HEK293 (cell line): Measurements from ENCODE around the gene REEP2.

Experiments used
- CTCF ChIA-PET: fragments of 350-600 bp; formaldehyde crosslinking; extraction: SDS; loops from one replicate; lab custom pipeline; 2021; ENCODE audit warnings: antibody characterized with exemption; lab: Yijun Ruan, JAX
- POLR2A ChIA-PET: fragments of 300-600 bp; formaldehyde crosslinking; extraction: SDS; loops from one replicate; lab custom pipeline; 2020; ENCODE audit warnings: antibody characterized with exemption, inconsistent platforms; lab: Yijun Ruan, JAX
- H3K27ac ChIP-seq: fragments of 200-500 bp; sonication (Bioruptor generic); 2 replicates; pipeline ENCODE4 v1.5.1; 2014; ENCODE audit warnings: low read depth, low read length, control low read depth, inconsistent platforms; ENCODE audit errors: extremely low read depth
- H3K36me3 ChIP-seq, 2 experiments: fragments of 200-500 bp in 1 of 2; sonication (Bioruptor generic) in 1 of 2; 1 replicate in 1 of 2; 2 replicates in 1 of 2; pipeline ENCODE4 v1.5.1; 2014 to 2017; ENCODE audit warnings: inconsistent platforms in 2 of 2, low read length in 2 of 2; ENCODE audit not compliant: control insufficient read depth in 2 of 2, insufficient read depth in 1 of 2
- H3K4me1 ChIP-seq: fragments of 200-500 bp; sonication (Bioruptor generic); 2 replicates; pipeline ENCODE4 v1.5.1; 2014; ENCODE audit warnings: mild to moderate bottlenecking, low read length, inconsistent platforms; ENCODE audit not compliant: control insufficient read depth, insufficient read depth
- H3K4me3 ChIP-seq: 2 replicates; pipeline ENCODE4 v1.5.1; 2011; ENCODE audit warnings: low read depth, mild to moderate bottlenecking, control low read depth, low read length, moderate library complexity
- H3K9me3 ChIP-seq: fragments of 200-500 bp; sonication (Bioruptor generic); 2 replicates; pipeline ENCODE4 v1.5.1; 2014; ENCODE audit warnings: low read depth, low read length, inconsistent platforms; ENCODE audit not compliant: control insufficient read depth, insufficient read depth
- GLI4 ChIP-seq: fragments of 450-650 bp; formaldehyde crosslinking; IDR thresholded peaks from 2 replicates; pipeline ENCODE4 v1.5.1; 2016; ENCODE audit warnings: missing biosample characterization, missing genetic modification characterization
- HOXA7 ChIP-seq: sonication (generic); formaldehyde crosslinking; IDR thresholded peaks from 2 replicates; pipeline ENCODE4 v1.8.1; 2022; ENCODE audit warnings: missing genetic modification reagents, borderline replicate concordance
- INSM2 ChIP-seq: fragments of 450-650 bp; formaldehyde crosslinking; IDR thresholded peaks from 2 replicates; pipeline ENCODE4 v1.5.1; 2016; ENCODE audit warnings: missing biosample characterization, missing genetic modification characterization
- KLF1 ChIP-seq: fragments of 450-650 bp; formaldehyde crosslinking; IDR thresholded peaks from 2 replicates; pipeline ENCODE4 v1.5.1; 2016; ENCODE audit warnings: missing biosample characterization, missing genetic modification characterization
- KLF7 ChIP-seq: fragments of 450-650 bp; formaldehyde crosslinking; IDR thresholded peaks from 2 replicates; pipeline ENCODE4 v1.5.1; 2016; ENCODE audit warnings: missing biosample characterization, missing genetic modification characterization, borderline replicate concordance
- REST ChIP-seq: fragments of 450-650 bp; formaldehyde crosslinking; IDR thresholded peaks from 2 replicates; pipeline ENCODE4 v1.5.1; 2016; ENCODE audit warnings: missing biosample characterization, missing genetic modification characterization
- SP3 ChIP-seq: fragments of 450-650 bp; formaldehyde crosslinking; IDR thresholded peaks from 2 replicates; pipeline ENCODE4 v1.5.1; 2016; ENCODE audit warnings: missing biosample characterization, missing genetic modification characterization
- ZBTB11 ChIP-seq: fragments of 450-650 bp; formaldehyde crosslinking; conservative IDR thresholded peaks from 2 replicates; pipeline ENCODE4 v1.5.1; 2016; ENCODE audit warnings: low read depth, missing biosample characterization, missing genetic modification characterization
- ZBTB17 ChIP-seq: fragments of 450-650 bp; formaldehyde crosslinking; IDR thresholded peaks from 2 replicates; pipeline ENCODE4 v1.5.1; 2016; ENCODE audit warnings: missing biosample characterization, missing genetic modification characterization
- ZBTB20 ChIP-seq: fragments of 450-650 bp; formaldehyde crosslinking; IDR thresholded peaks from 2 replicates; pipeline ENCODE4 v1.5.1; 2016; ENCODE audit warnings: missing biosample characterization, missing genetic modification characterization
- ZBTB7A ChIP-seq: fragments of 450-650 bp; formaldehyde crosslinking; IDR thresholded peaks from 2 replicates; pipeline ENCODE4 v1.5.1; 2016; ENCODE audit warnings: low read depth, missing biosample characterization, missing genetic modification characterization
- ZNF174 ChIP-seq: fragments of 450-650 bp; formaldehyde crosslinking; IDR thresholded peaks from 2 replicates; pipeline ENCODE4 v1.5.0; 2017; ENCODE audit warnings: missing biosample characterization, mild to moderate bottlenecking, missing genetic modification characterization
- ZNF184 ChIP-seq: fragments of 450-650 bp; IDR thresholded peaks from 2 replicates; pipeline ENCODE4 v1.5.1; 2018; ENCODE audit warnings: missing biosample characterization, mild to moderate bottlenecking, missing genetic modification characterization
- ZNF391 ChIP-seq: fragments of 450-650 bp; formaldehyde crosslinking; IDR thresholded peaks from 2 replicates; pipeline ENCODE4 v1.5.1; 2016; ENCODE audit warnings: low read depth, missing biosample characterization, missing genetic modification characterization, borderline replicate concordance
- ZNF501 ChIP-seq: fragments of 450-650 bp; formaldehyde crosslinking; IDR thresholded peaks from 2 replicates; pipeline ENCODE4 v1.5.1; 2016; ENCODE audit warnings: missing biosample characterization, missing genetic modification characterization
- ZNF610 ChIP-seq: fragments of 450-650 bp; formaldehyde crosslinking; IDR thresholded peaks from 2 replicates; pipeline ENCODE4 v1.5.1; 2016; ENCODE audit warnings: missing biosample characterization, missing genetic modification characterization, borderline replicate concordance
- ZNF660 ChIP-seq: fragments of 450-650 bp; IDR thresholded peaks from 2 replicates; pipeline ENCODE4 v1.5.1; 2018; ENCODE audit warnings: missing biosample characterization, mild to moderate bottlenecking, missing genetic modification characterization
- ZNF677 ChIP-seq: fragments of 450-650 bp; IDR thresholded peaks from 2 replicates; pipeline ENCODE4 v1.5.0; 2018; ENCODE audit warnings: missing biosample characterization, mild to moderate bottlenecking, missing genetic modification characterization, moderate library complexity
- ZNF768 ChIP-seq: fragments of 450-650 bp; formaldehyde crosslinking; IDR thresholded peaks from 2 replicates; pipeline ENCODE4 v1.5.1; 2018; ENCODE audit warnings: missing biosample characterization, mild to moderate bottlenecking, missing genetic modification characterization
- ZNF830 ChIP-seq: fragments of 450-650 bp; IDR thresholded peaks from 2 replicates; pipeline ENCODE4 v1.5.0; 2018; ENCODE audit warnings: missing biosample characterization, missing genetic modification characterization, low read depth, mild to moderate bottlenecking, moderate library complexity
- ZSCAN30 ChIP-seq: fragments of 450-650 bp; IDR thresholded peaks from 2 replicates; pipeline ENCODE4 v1.5.1; 2018; ENCODE audit warnings: missing biosample characterization, mild to moderate bottlenecking, missing genetic modification characterization, moderate library complexity
- TF ChIP-seq, protein P1 (sequence below): fragments of 450-650 bp; formaldehyde crosslinking; IDR thresholded peaks from 2 replicates; pipeline ENCODE4 v1.5.1; 2016; ENCODE audit warnings: missing biosample characterization, missing genetic modification characterization
- TF ChIP-seq, protein P2 (sequence below): fragments of 450-650 bp; formaldehyde crosslinking; IDR thresholded peaks from 2 replicates; pipeline ENCODE4 v1.5.1; 2016; ENCODE audit warnings: missing biosample characterization, missing genetic modification characterization

Gene REEP2

GRCh38 chr5:138491284-138491648 lies 52.4 kb downstream of the REEP2 start (continued):
- TF ChIP-seq, protein P1, sequence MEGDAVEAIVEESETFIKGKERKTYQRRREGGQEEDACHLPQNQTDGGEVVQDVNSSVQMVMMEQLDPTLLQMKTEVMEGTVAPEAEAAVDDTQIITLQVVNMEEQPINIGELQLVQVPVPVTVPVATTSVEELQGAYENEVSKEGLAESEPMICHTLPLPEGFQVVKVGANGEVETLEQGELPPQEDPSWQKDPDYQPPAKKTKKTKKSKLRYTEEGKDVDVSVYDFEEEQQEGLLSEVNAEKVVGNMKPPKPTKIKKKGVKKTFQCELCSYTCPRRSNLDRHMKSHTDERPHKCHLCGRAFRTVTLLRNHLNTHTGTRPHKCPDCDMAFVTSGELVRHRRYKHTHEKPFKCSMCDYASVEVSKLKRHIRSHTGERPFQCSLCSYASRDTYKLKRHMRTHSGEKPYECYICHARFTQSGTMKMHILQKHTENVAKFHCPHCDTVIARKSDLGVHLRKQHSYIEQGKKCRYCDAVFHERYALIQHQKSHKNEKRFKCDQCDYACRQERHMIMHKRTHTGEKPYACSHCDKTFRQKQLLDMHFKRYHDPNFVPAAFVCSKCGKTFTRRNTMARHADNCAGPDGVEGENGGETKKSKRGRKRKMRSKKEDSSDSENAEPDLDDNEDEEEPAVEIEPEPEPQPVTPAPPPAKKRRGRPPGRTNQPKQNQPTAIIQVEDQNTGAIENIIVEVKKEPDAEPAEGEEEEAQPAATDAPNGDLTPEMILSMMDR (tag by site-specific recombination): no peak
- no peak for TF ChIP-seq ZNF830 (tag by site-specific recombination)
- TF ChIP-seq ZNF677 (tag by site-specific recombination): no peak

DNA sequence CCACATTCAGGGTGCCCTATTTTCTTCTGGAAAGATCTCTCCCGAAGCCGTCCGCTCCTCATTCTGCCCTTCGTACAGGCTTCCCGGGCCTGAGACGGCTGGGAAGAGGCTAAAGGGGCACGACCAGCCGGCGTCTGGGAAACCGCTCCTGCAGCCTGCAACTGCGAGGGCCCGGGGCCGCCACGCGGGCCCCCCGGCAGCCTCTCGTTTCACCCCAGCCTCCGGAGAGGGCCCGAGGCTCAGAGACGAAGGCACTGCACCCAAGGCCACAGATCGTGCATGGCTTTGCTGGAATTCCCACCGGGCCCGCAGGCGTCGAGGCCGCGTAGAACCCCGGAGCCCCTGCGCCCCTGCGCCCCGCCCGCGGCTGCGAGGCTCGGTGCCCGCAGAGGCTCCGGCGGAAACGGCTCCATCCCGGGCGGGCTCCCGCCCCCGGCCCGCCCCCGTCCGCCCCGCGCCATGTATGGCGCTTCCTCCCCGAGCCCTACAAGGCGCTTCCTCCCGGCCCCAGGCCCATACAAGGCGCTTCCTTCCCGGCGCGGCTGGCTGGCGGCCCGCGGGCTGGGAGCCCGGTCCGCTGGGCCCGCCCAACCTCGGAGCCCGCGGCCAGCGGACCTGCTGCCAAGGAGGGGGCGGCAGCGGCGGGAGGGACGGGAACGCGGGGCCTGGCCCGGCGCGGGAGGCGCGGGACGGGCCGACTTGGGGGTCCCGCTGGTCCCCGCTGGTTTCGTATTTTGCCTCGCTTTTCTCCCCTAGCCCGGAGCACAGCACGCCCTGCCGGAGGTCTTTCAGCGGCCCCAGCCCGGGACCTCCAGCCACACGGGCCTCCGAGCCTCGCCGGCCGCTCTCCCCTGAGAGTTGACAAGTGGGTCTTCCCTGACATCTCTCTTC lies 53.1 kb downstream of the REEP2 start:
- POLR2A ChIA-PET: interaction anchor here (1.2 to 1.4 kb wide), 2 partner anchors 27 to 52 kb away, joined by 3 read pairs; partner anchors contain the start of gene EGR1
- TF ChIP-seq, protein P2, sequence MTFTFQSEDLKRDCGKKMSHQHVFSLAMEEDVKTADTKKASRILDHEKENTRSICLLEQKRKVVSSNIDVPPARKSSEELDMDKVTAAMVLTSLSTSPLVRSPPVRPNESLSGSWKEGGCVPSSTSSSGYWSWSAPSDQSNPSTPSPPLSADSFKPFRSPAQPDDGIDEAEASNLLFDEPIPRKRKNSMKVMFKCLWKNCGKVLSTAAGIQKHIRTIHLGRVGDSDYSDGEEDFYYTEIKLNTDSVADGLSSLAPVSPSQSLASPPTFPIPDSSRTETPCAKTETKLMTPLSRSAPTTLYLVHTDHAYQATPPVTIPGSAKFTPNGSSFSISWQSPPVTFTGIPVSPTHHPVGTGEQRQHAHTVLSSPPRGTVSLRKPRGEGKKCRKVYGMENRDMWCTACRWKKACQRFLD (tag by site-specific recombination): no peak
- 0 out of 2 replicates have a peak, but pooled peaks have one; percentile 32 for TF ChIP-seq GLI4 (tag by site-specific recombination)
- TF ChIP-seq ZNF660 (tag by site-specific recombination): peak; percentile 63
- 0 out of 2 replicates have a peak, but pooled peaks have one; percentile 11 for TF ChIP-seq SP3 (tag by site-specific recombination)
- TF ChIP-seq ZSCAN30: peak; percentile 68
- TF ChIP-seq KLF1: peak; percentile 11; the same call in 1 of the 2 replicates
- TF ChIP-seq INSM2: 0 out of 2 replicates have a peak, but pooled peaks have one; percentile 11
- no peak for TF ChIP-seq ZNF184
- TF ChIP-seq ZBTB20 (tag by site-specific recombination): peak; percentile 87
- TF ChIP-seq ZNF174 (tag by site-specific recombination): no peak
- TF ChIP-seq ZBTB11 (tag by site-specific recombination): peak; percentile 35; the same call in 1 of the 2 replicates
- TF ChIP-seq ZNF501: 0 out of 2 replicates have a peak, but pooled peaks have one; percentile 20
- peak; percentile 12; the same call in 1 of the 2 replicates for TF ChIP-seq REST (tag by site-specific recombination)
- no peak for TF ChIP-seq ZNF768 (tag by site-specific recombination)
- peak; percentile 37; the same call in 1 of the 2 replicates for TF ChIP-seq ZNF610 (tag by site-specific recombination)
- TF ChIP-seq ZNF391 (tag by site-specific recombination): 0 out of 2 replicates have a peak, but pooled peaks have one; percentile 40
- TF ChIP-seq ZBTB17 (tag by site-specific recombination): no peak
- TF ChIP-seq HOXA7 (CRISPR knock-in tag): no peak
- TF ChIP-seq ZBTB7A (tag by site-specific recombination): 0 out of 2 replicates have a peak, but pooled peaks have one; percentile 73
- TF ChIP-seq KLF7 (tag by site-specific recombination): no peak

More for the DNA sequence above, 53.1 kb downstream of the REEP2 start:
- H3K4me1 ChIP-seq: peaks cover 8% of the 10 kb centered on the region
- H3K9me3 ChIP-seq: no peaks in the 10 kb centered on the region
- H3K27ac ChIP-seq: peak overlapping the region; percentile 64
- H3K36me3 ChIP-seq: no peaks in the 10 kb centered on the region
- CTCF ChIA-PET: interaction anchor here (0.6 to 2.4 kb wide), 5 partner anchors 12 to 303 kb away, joined by 3 to 15 read pairs (median 4); no protein-coding TSS in a partner anchor
- H3K4me3 ChIP-seq: peak overlapping the region; percentile 47
